Colon (tissue), 2 donors: Measurements from ENCODE around the gene KIZ.

Experiments
- FAIRE-seq: peaks from 2 replicates; lab custom pipeline; 2012; peaks lifted over from hg19 to GRCh38; lab: Jason Lieb, UNC
- donor health status: control.
- donor health status: control.

Gene KIZ

GRCh38 chr20:21179757-21180156 lies 53.9 kb downstream of the KIZ start:
- FAIRE-seq, result peak; percentile 51

GRCh38 chr20:21180248-21180647 lies 54.4 kb downstream of the KIZ start:
- FAIRE-seq, result no peak

GRCh38 chr20:21181028-21181427 lies 55.1 kb downstream of the KIZ start:
- no peak for FAIRE-seq

- FAIRE-seq, result no peak
These were observed 57.1 kb downstream of the KIZ start for GRCh38 chr20:21182832-21183563.

- no peak for FAIRE-seq
These were observed 57.8 kb downstream of the KIZ start for GRCh38 chr20:21183722-21184121.

- no peak for FAIRE-seq
These were observed 58.9 kb downstream of the KIZ start for GRCh38 chr20:21184819-21185218.

- FAIRE-seq, result no peak
These were observed 60.0 kb downstream of the KIZ start for GRCh38 chr20:21185849-21186248.

- FAIRE-seq, result no peak
These were observed 64.1 kb downstream of the KIZ start for GRCh38 chr20:21189761-21190523.

GRCh38 chr20:21190869-21191268 lies 65.0 kb downstream of the KIZ start:
- no peak for FAIRE-seq

GRCh38 chr20:21191839-21192238 lies 66.0 kb downstream of the KIZ start:
- FAIRE-seq, result no peak

GRCh38 chr20:21202259-21202658 lies 76.4 kb downstream of the KIZ start:
- FAIRE-seq, result no peak

- no peak for FAIRE-seq
These were observed 77.3 kb downstream of the KIZ start for GRCh38 chr20:21203088-21203656.

- FAIRE-seq, result no peak
These were observed 80.7 kb downstream of the KIZ start for GRCh38 chr20:21206584-21206983.

- no peak for FAIRE-seq
These were observed 83.1 kb downstream of the KIZ start for GRCh38 chr20:21208999-21209398.

- FAIRE-seq, result no peak
These were observed 83.8 kb downstream of the KIZ start for GRCh38 chr20:21209668-21210067.

- FAIRE-seq, result no peak
These were observed 87.8 kb downstream of the KIZ start for GRCh38 chr20:21213691-21214090.

- no peak for FAIRE-seq
These were observed 88.5 kb downstream of the KIZ start for GRCh38 chr20:21214431-21214830.

- no peak for FAIRE-seq
These were observed 93.8 kb downstream of the KIZ start for GRCh38 chr20:21219686-21220085.

GRCh38 chr20:21224217-21224616 lies 98.3 kb downstream of the KIZ start:
- FAIRE-seq, result no peak

GRCh38 chr20:21225215-21225947 lies 99.5 kb downstream of the KIZ start:
- FAIRE-seq, result no peak

- no peak for FAIRE-seq
These were observed 102.6 kb downstream of the KIZ start for GRCh38 chr20:21228511-21228910.

GRCh38 chr20:21229163-21229562 lies 103.3 kb downstream of the KIZ start:
- FAIRE-seq, result no peak

- no peak for FAIRE-seq
These were observed 104.3 kb downstream of the KIZ start for GRCh38 chr20:21230220-21230619.
